GM12872 (cell line): ENCODE measurements around the gene CTDSPL.

Source experiments
- CTCF ChIP-seq: IDR thresholded peaks from 3 replicates; pipeline ENCODE4 v1.5.1; 2011; ENCODE audit warnings: low read depth, mild to moderate bottlenecking, low read length, moderate library complexity; ENCODE audit not compliant: insufficient read depth

CTDSPL gene

GRCh38 chr3:37856381-37856780, 5.3 kb upstream of the CTDSPL start:
- TF ChIP-seq CTCF, result no peak

GRCh38 chr3:37858742-37859141, 2.9 kb upstream of the CTDSPL start:
- no peak for TF ChIP-seq CTCF

- TF ChIP-seq CTCF, result no peak
These were observed 2.3 kb upstream of the CTDSPL start for GRCh38 chr3:37859354-37859753.

- TF ChIP-seq CTCF, result no peak
These were observed 1.8 kb upstream of the CTDSPL start for GRCh38 chr3:37859908-37860199.

- no peak for TF ChIP-seq CTCF
These were observed 681 bp downstream of the CTDSPL start for GRCh38 chr3:37862219-37862902.

GRCh38 chr3:37862903-37863815, 1.5 kb downstream of the CTDSPL start:
- TF ChIP-seq CTCF, result no peak

- TF ChIP-seq CTCF, result no peak
These were observed 2.5 kb downstream of the CTDSPL start for GRCh38 chr3:37863949-37864822.
